ENCODE data around the gene PTPRQ.

The PTPRQ gene

GRCh38 chr12:80549298-80549697 is 105.3 kb downstream of the PTPRQ start:
- DNase-seq (ENCODE audit: low spot score in 2 of 2): no peak
- H3K9me3 ChIP-seq: no peaks in the 10 kb centered on the region
- peaks cover 4% of the 10 kb centered on the region for H3K4me1 ChIP-seq
- H3K27me3 ChIP-seq (ENCODE audit: low read depth): no peaks in the 10 kb centered on the region
- no peak overlapping the region for H3K4me3 ChIP-seq
- H3K36me3 ChIP-seq (replicated peaks): no peaks in the 10 kb centered on the region
- in situ Hi-C loops (cut with MboI; ENCODE audit: low sequenced_read_pairs): no loop called here

- Histone ChIP-seq H3K9me3 (no peaks in the 10 kb centered on the region), H3K4me1 (peaks cover 4% of the 10 kb centered on the region), H3K4me3 (no peak overlapping the region), H3K36me3 (replicated peaks) (no peaks in the 10 kb centered on the region), H3K27me3 (ENCODE audit: low read depth) (no peaks in the 10 kb centered on the region)
- peak; percentile 10 to 19 for DNase-seq (ENCODE audit: low spot score in 2 of 2)
- in situ Hi-C loops (cut with MboI; ENCODE audit: low sequenced_read_pairs): no loop called here
Measured at GRCh38 chr12:80551897-80552296, 107.9 kb downstream of the PTPRQ start.

GRCh38 chr12:80553316-80553715 is 109.3 kb downstream of the PTPRQ start:
- Histone ChIP-seq H3K9me3 (no peaks in the 10 kb centered on the region), H3K36me3 (replicated peaks) (no peaks in the 10 kb centered on the region), H3K27me3 (ENCODE audit: low read depth) (no peaks in the 10 kb centered on the region), H3K4me1 (peaks cover 4% of the 10 kb centered on the region), H3K4me3 (no peak overlapping the region)
- no peak for DNase-seq (ENCODE audit: low spot score in 2 of 2)
- in situ Hi-C loops (cut with MboI; ENCODE audit: low sequenced_read_pairs): no loop called here

- Histone ChIP-seq H3K9me3 (no peaks in the 10 kb centered on the region), H3K4me3 (no peak overlapping the region)
- in situ Hi-C loops (cut with MboI; ENCODE audit: low sequenced_read_pairs): no loop called here
Measured at GRCh38 chr12:80556566-80556965, 112.5 kb downstream of the PTPRQ start.

GRCh38 chr12:80559766-80560165 is 115.7 kb downstream of the PTPRQ start:
- in situ Hi-C loops (cut with MboI; ENCODE audit: low sequenced_read_pairs): no loop called here
- no peaks in the 10 kb centered on the region for H3K9me3 ChIP-seq
- no peaks in the 10 kb centered on the region for H3K36me3 ChIP-seq (replicated peaks)

More at GRCh38 chr12:80556566-80556965, 112.5 kb downstream of the PTPRQ start:
- Histone ChIP-seq H3K4me1 (peaks cover 2% of the 10 kb centered on the region), H3K27me3 (ENCODE audit: low read depth) (no peaks in the 10 kb centered on the region), H3K36me3 (replicated peaks) (no peaks in the 10 kb centered on the region)
- no peak for DNase-seq (ENCODE audit: low spot score in 2 of 2)

GRCh38 chr12:80565271-80565670 is 121.2 kb downstream of the PTPRQ start:
- Histone ChIP-seq H3K27me3 (ENCODE audit: low read depth) (no peaks in the 10 kb centered on the region), H3K36me3 (replicated peaks) (no peaks in the 10 kb centered on the region), H3K9me3 (no peaks in the 10 kb centered on the region), H3K4me3 (no peak overlapping the region), H3K4me1 (no peaks in the 10 kb centered on the region)
- in situ Hi-C loops (cut with MboI; ENCODE audit: low sequenced_read_pairs): no loop called here
- no peak for DNase-seq (ENCODE audit: low spot score in 2 of 2)

More at GRCh38 chr12:80559766-80560165, 115.7 kb downstream of the PTPRQ start:
- H3K4me3 ChIP-seq: no peak overlapping the region
- DNase-seq (ENCODE audit: low spot score in 2 of 2): no peak
- H3K4me1 ChIP-seq: no peaks in the 10 kb centered on the region
- no peaks in the 10 kb centered on the region for H3K27me3 ChIP-seq (ENCODE audit: low read depth)

- H3K4me3 ChIP-seq: no peak overlapping the region
- H3K4me1 ChIP-seq: no peaks in the 10 kb centered on the region
- H3K36me3 ChIP-seq (replicated peaks): no peaks in the 10 kb centered on the region
- in situ Hi-C loops (cut with MboI; ENCODE audit: low sequenced_read_pairs): no loop called here
- no peaks in the 10 kb centered on the region for H3K27me3 ChIP-seq (ENCODE audit: low read depth)
- no peak for DNase-seq (ENCODE audit: low spot score in 2 of 2)
- H3K9me3 ChIP-seq: no peaks in the 10 kb centered on the region
Measured at GRCh38 chr12:80567401-80567800, 123.4 kb downstream of the PTPRQ start.

GRCh38 chr12:80576641-80577418 is 132.8 kb downstream of the PTPRQ start:
- no peak for DNase-seq (ENCODE audit: low spot score in 2 of 2)
- H3K4me3 ChIP-seq: no peak overlapping the region
- H3K4me1 ChIP-seq: no peaks in the 10 kb centered on the region
- H3K27me3 ChIP-seq (ENCODE audit: low read depth): no peaks in the 10 kb centered on the region
- in situ Hi-C loops (cut with MboI; ENCODE audit: low sequenced_read_pairs): no loop called here
- no peaks in the 10 kb centered on the region for H3K9me3 ChIP-seq
- no peaks in the 10 kb centered on the region for H3K36me3 ChIP-seq (replicated peaks)

GRCh38 chr12:80580254-80580653 is 136.2 kb downstream of the PTPRQ start:
- no peaks in the 10 kb centered on the region for H3K36me3 ChIP-seq (replicated peaks)
- DNase-seq (ENCODE audit: low spot score in 2 of 2): no peak
- H3K27me3 ChIP-seq (ENCODE audit: low read depth): no peaks in the 10 kb centered on the region
- in situ Hi-C loops (cut with MboI; ENCODE audit: low sequenced_read_pairs): no loop called here
- H3K9me3 ChIP-seq: no peaks in the 10 kb centered on the region
- no peak overlapping the region for H3K4me3 ChIP-seq
- H3K4me1 ChIP-seq: no peaks in the 10 kb centered on the region

- in situ Hi-C loops (cut with MboI; ENCODE audit: low sequenced_read_pairs): no loop called here
- no peak overlapping the region for H3K4me3 ChIP-seq
- no peak for DNase-seq (ENCODE audit: low spot score in 2 of 2)
- H3K9me3 ChIP-seq: no peaks in the 10 kb centered on the region
- H3K27me3 ChIP-seq (ENCODE audit: low read depth): no peaks in the 10 kb centered on the region
- H3K36me3 ChIP-seq (replicated peaks): no peaks in the 10 kb centered on the region
- no peaks in the 10 kb centered on the region for H3K4me1 ChIP-seq
Measured at GRCh38 chr12:80581783-80582182, 137.7 kb downstream of the PTPRQ start.

GRCh38 chr12:80582431-80582830 is 138.4 kb downstream of the PTPRQ start:
- Histone ChIP-seq H3K27me3 (ENCODE audit: low read depth) (no peaks in the 10 kb centered on the region), H3K4me3 (no peak overlapping the region), H3K4me1 (no peaks in the 10 kb centered on the region), H3K36me3 (replicated peaks) (no peaks in the 10 kb centered on the region), H3K9me3 (no peaks in the 10 kb centered on the region)
- no peak for DNase-seq (ENCODE audit: low spot score in 2 of 2)
- in situ Hi-C loops (cut with MboI; ENCODE audit: low sequenced_read_pairs): no loop called here

GRCh38 chr12:80589077-80589476 is 145.0 kb downstream of the PTPRQ start:
- no peak for DNase-seq (ENCODE audit: low spot score in 2 of 2)
- H3K9me3 ChIP-seq: no peaks in the 10 kb centered on the region
- H3K27me3 ChIP-seq (ENCODE audit: low read depth): no peaks in the 10 kb centered on the region
- H3K36me3 ChIP-seq (replicated peaks): no peaks in the 10 kb centered on the region
- H3K4me1 ChIP-seq: no peaks in the 10 kb centered on the region
- no peak overlapping the region for H3K4me3 ChIP-seq
- in situ Hi-C loops (cut with MboI; ENCODE audit: low sequenced_read_pairs): no loop called here

GRCh38 chr12:80590085-80590484 is 146.1 kb downstream of the PTPRQ start:
- H3K36me3 ChIP-seq (replicated peaks): no peaks in the 10 kb centered on the region
- no peak overlapping the region for H3K4me3 ChIP-seq
- H3K9me3 ChIP-seq: no peaks in the 10 kb centered on the region
- no peak for DNase-seq (ENCODE audit: low spot score in 2 of 2)
- in situ Hi-C loops (cut with MboI; ENCODE audit: low sequenced_read_pairs): no loop called here
- no peaks in the 10 kb centered on the region for H3K27me3 ChIP-seq (ENCODE audit: low read depth)
- H3K4me1 ChIP-seq: no peaks in the 10 kb centered on the region

- H3K9me3 ChIP-seq: no peaks in the 10 kb centered on the region
- no peaks in the 10 kb centered on the region for H3K36me3 ChIP-seq (replicated peaks)
- no peaks in the 10 kb centered on the region for H3K27me3 ChIP-seq (ENCODE audit: low read depth)
- no peak for DNase-seq (ENCODE audit: low spot score in 2 of 2)
- in situ Hi-C loops (cut with MboI; ENCODE audit: low sequenced_read_pairs): no loop called here
- H3K4me3 ChIP-seq: no peak overlapping the region
- no peaks in the 10 kb centered on the region for H3K4me1 ChIP-seq
Measured at GRCh38 chr12:80593766-80594165, 149.7 kb downstream of the PTPRQ start.

GRCh38 chr12:80596509-80596908 is 152.5 kb downstream of the PTPRQ start:
- in situ Hi-C loops (cut with MboI; ENCODE audit: low sequenced_read_pairs): no loop called here

More at GRCh38 chr12:80596509-80596908, 152.5 kb downstream of the PTPRQ start:
- H3K36me3 ChIP-seq (replicated peaks): no peaks in the 10 kb centered on the region
- no peaks in the 10 kb centered on the region for H3K27me3 ChIP-seq (ENCODE audit: low read depth)
- H3K4me3 ChIP-seq: no peak overlapping the region
- H3K4me1 ChIP-seq: no peaks in the 10 kb centered on the region
- DNase-seq (ENCODE audit: low spot score in 2 of 2): no peak
- no peaks in the 10 kb centered on the region for H3K9me3 ChIP-seq
